Right lobe of liver (tissue), 4 donors: ENCODE measurements around the gene SDF4.

ENCODE experiments used
- POLR2A ChIP-seq: fragments of 450-650 bp; IDR thresholded peaks from one replicate; pipeline ENCODE4 v1.6.1; 2017; ENCODE audit warnings: antibody characterized with exemption, mild to moderate bottlenecking
- TF ChIP-seq, protein P1 (sequence below), 4 donors: fragments of 200-600 bp in 3 of 4; fragments of 450-650 bp in 1 of 4; IDR thresholded peaks; one replicate each; pipeline versions ENCODE4 v1.5.1 to v1.8.0; 2016 to 2022; ENCODE audit warnings: antibody characterized with exemption in 4 of 4, mild to moderate bottlenecking in 2 of 4
- donor health status: DM: no; HTN: no; CAD: no.
- donor health status: DM: no; HTN: no; CAD: no.
- donor health status: DM: no; HTN: yes; CAD: no.

DNA sequence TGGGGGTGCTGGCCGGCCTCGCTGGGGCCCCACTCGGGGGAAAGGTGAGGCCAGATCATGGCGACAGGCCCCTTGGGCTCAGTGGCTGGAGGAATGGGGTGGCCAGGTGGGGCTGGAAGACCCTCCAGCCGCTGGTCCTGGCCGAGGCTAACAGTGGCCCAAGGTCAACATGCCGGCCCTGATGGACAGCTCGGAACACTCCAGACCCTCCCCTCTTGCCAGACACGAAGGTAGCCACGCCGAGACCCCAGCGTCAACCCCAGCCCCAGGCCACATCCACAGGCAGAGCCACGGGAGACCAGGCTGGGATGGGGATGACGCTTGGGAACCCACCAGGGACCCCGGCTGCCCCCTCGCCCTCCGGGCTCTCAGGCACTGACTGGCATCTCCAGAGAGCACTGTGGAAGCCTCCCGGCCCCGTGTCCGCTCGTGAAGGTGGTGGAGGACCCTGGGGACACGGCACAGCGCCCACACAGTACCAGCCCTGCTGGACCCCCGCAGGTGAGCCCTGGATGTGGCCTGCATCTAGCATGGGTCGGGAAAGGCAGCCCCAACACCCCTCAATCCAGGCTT is 15.6 kb upstream of the SDF4 start:
- TF ChIP-seq POLR2A, result no peak
- TF ChIP-seq, protein P1, sequence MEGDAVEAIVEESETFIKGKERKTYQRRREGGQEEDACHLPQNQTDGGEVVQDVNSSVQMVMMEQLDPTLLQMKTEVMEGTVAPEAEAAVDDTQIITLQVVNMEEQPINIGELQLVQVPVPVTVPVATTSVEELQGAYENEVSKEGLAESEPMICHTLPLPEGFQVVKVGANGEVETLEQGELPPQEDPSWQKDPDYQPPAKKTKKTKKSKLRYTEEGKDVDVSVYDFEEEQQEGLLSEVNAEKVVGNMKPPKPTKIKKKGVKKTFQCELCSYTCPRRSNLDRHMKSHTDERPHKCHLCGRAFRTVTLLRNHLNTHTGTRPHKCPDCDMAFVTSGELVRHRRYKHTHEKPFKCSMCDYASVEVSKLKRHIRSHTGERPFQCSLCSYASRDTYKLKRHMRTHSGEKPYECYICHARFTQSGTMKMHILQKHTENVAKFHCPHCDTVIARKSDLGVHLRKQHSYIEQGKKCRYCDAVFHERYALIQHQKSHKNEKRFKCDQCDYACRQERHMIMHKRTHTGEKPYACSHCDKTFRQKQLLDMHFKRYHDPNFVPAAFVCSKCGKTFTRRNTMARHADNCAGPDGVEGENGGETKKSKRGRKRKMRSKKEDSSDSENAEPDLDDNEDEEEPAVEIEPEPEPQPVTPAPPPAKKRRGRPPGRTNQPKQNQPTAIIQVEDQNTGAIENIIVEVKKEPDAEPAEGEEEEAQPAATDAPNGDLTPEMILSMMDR (IDR thresholded peaks at IDR 0.05), result no peak
